ENCODE results near the gene FGD6.
"Not testable (repeated sequence)": the region's sequence is repeated elsewhere in the genome, so short reads cannot be mapped to it uniquely, and the experiment has no call there.

FGD6 gene

DNA sequence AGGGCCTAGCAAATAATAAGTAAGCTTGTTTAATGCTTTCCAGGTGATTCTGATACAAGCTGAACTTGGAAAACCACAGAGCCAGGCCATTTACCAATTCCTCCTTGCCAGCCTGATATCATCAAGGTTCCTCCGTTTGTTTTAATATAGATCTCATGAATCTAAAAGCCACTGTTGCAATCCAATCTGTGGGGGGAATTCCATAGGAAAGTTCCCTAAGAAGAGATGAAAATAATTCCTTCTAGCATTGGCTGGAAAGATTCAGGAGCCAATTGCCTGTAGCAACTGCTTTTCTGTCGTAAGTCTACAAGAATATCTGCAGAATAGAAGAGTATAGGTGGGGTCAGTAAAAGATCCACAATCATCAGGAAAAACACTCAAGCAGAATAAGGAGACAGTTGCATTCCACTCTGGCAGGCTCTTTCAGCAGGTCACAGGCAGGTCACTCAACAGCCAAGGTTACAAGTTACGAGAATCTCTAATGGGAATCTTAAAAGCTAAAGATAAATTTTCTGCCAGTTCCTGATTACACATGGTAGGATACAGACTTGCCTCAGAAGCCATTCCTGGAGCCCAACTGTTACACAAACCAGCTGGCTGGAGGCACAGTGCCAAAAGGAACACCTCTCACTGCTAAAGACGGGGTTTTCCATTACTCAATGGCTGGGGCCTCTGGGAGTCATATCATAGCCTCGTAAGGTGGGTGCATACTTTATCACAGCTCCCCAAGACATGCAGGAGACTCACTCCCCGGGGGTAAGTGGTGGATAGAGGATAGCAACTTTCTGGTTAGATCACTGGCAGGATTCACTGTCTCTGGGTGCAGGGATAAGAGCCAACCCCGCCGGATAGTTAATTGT is 43.6 kb downstream of the FGD6 start:
- no peak for DNase-seq

DNA sequence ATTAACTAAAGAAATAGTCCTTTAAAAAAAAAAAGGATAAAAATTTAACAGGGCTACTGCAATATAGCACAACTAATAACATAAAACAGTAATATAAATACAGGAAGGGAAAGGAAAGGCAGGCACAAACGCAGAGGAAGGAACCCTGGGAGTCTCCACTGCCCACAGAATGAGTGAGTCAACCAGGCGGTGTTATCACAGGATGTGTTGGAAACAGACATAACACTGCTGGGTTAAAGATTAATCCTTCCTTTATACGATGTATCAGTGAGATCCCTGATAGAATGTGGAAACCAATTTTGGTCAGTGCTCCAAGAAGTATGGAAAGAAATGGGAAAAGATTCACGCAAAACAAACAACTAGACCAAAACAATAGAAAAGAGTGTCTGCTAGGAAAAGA is 47.9 kb downstream of the FGD6 start:
- DNase-seq, result no peak

DNA sequence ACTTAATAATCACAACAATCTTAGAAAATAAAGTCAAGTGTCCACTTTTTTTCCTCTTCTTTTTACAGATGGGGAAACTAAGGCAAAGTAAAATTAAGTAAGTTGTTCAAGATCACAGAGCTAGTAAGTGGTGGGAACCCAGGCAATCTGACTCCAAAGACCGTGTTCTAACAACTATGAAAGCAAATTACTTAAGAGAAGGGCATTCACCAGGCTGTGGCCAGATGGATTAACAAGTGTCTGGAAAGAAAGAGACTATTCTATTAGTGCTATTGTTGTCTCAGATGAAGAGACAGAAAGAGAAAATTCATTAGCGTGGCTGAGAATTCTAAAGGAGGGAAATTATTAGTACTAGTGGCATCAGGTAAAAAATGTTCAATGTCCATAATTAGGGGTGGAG is 48.5 kb downstream of the FGD6 start:
- no peak for DNase-seq

DNA sequence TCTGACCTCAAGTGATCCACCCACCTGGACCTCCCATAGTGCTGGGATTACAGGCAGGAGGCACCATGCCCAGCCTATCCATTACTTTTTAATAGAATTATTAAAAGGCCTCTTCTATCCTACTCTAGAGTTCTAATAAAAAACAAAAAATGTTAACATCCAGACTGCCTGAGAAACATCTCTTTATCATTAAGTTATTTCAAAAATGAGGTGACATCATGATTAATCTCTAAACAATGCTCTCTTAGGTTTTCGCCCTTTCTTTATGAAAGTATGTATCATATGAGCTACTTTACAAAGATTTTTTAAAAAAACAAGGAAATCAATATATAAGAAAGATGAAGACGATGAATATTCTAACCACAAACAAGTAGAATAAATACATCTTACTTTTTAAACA is 52.6 kb downstream of the FGD6 start:
- no peak for DNase-seq

DNA sequence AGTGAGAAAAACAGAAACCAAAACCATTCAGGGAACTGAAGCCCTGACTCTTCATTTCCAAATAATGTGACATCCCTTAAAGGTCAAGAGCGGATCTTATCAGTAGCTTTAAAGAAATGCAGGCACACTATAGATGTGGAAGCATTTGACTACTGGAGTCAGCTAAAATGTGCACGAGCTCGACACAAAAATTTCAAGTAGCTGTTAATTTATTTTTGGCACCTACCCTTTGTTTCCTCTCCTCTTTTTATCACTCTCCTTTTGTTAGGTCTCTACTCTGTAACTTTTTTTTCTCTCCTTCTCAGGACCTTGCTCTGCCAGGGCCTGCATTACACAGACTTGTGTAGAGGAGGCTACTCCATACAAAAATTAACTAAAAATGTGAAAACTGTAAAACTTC is 58.3 kb downstream of the FGD6 start:
- DNase-seq, result no peak

DNA sequence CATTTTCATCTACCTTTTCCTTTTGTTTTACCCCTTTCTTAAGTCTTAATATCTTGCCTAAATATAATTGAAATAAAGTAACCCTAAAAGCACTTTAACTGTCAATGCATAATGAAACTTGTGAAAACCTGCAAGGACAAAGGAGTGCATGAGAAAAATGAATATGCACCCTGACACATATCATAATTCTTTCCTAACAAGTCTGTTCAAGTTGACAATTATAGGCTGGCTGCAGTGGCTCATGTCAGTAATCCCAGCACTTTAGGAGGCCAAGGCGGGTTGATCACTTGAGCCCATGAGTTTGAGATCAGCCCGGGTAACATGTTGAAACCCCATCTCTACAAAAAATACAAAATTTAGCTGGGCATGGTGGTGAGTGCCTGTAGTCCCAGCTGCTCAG is 65.4 kb downstream of the FGD6 start:
- DNase-seq, result no peak

DNA sequence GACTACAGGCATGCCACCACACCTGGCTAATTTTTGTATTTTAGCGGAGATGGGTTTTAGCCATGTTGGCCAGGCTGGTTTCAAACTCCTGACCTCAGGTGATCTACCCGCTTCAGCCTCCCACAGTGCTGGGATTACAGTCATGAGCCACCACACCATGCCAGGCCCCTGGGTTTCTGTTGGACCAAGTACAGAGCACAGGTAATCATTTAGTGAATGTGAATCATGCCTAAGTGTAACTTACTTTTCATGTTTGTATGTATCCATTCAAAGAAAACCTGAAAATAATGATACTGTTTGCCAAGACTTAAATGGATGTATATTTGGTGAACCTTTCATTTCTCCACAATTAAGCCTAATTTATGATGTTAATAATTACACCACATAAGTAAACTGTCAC is 65.9 kb downstream of the FGD6 start:
- no peak for DNase-seq

DNA sequence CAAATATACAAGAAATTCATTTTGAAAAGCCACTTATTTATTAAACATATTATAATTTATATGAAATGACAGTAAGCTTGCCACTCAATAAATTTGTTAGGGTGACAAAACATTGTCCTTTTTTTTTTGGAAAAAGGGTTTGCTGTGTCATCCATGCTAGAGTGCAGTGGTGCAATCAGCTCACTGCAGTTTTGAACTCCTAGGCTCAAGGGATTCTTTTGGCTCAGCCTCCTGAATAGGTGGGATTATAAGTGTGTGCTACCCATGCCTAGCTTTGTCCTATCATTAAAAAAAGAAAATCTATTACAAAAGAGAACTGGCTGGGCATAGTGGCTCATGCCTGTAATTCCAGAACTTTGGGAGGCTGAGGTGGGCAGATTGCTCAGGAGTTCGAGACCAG is 66.8 kb downstream of the FGD6 start:
- DNase-seq, result no peak

DNA sequence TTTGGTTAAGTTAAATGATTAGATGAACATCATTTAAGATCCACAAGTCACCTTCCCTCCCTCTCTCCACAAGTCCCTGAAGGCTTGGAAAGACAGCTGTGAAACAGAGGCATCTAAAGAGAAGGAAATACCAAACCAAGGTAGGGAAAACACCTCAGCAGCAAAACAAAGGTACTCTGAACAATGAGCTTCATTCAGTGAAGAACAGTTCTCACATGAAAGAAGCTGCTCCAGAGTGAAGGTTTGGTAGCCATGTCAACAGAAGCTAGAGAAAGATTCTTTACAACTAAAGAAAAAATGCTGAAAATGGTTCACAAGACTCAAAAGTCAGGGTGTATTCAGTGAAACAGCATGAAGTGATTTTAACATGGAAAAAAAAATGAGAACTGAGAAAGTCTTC is 69.4 kb downstream of the FGD6 start:
- DNase-seq, result no peak

DNA sequence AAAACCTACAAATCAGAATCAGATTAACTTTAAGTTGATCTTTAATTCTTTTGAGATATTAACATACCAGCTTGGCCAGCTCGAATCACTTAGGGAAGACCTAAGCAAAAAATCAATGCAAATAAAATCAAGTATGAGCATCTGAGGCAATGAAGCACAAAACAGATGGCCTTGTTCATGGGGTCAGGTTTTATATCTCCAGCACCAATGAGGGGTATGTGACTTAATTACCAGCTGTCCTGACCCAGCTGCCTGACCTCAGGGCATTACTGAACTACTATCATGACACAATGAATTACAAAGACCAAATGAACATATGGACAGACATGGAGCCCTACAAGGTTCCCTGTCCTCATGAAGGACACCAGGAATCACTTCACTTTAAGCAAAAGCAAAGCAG is 70.5 kb downstream of the FGD6 start:
- no peak for DNase-seq

DNA sequence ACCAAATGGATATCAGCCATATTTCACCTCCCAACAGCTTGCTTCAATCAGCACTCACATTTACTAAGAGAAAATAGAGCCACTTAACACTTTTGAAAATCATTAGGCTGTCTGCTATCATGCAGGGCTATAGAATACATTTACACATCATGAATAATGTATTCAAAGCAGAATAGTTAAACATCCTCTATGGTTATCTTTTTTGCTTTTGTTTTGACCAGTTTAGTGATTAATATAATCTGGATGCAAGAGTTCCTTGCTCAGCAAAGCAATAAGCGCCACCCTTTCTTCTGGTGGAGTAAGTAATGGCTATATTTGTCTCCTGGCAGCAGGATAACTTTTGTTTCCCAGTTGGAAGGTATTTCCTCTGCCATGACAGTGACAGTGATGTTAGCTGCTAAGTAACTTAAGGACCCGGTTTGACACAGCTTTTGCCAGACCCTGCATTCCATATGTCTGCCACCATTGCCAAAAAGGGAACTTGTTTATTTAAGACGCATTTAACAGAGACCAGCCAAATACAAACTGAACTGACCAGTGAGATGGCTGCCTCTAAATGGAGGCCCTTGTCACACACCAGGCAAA is 73.6 kb downstream of the FGD6 start:
- DNase-seq, result no peak

DNA sequence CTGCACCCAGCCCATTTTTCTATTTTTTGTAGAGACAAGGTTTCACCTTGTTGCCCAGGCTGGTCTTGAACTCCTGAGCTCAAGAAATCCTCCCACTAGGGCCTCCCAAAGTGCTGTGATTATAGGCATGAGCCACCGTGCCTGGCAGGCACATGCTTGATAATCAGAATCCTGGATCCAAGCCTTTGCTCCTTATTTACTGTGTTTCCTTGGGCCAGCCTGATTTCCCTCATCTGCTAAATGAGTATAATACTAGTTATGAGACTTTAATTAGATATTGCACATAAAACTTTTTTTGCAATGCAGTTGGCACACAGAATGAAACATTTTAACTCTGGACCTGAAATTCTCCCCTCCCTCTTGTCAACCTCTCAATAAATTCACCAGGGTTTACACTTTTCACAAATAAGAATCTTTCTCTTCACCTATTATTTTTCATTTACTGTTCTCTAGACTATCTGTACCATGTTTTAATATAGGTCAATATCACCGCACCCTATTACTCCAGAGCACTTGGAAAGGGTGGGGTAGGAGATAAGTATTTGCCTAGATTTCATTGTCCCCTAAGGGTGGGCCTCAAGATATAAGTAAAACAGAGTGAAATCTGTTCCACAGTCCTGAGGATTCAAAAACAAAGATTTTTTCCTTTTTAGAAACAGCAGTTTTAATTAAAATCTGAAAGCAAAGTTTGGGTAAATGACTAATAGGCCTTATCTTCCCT is 74.7 kb downstream of the FGD6 start:
- DNase-seq, result no peak

DNA sequence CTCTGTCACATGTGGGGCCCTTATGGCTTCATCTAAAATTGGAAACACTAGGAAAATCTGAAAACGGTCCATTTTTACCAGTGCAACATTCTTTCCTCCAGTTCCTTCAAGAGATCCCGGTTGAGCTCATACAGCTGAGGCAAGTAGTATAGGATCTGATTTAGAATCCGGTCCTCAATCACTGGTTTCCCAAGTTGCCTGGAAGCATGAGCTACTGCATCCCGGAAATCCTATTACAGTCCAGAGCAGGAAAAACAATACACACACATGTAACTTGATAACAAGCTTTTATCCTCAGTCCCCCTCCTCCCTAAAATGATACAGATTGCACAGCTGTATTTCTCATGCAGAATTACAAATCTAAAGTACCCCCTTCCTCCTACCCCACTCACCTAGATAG is 76.0 kb downstream of the FGD6 start:
- no peak for DNase-seq

DNA sequence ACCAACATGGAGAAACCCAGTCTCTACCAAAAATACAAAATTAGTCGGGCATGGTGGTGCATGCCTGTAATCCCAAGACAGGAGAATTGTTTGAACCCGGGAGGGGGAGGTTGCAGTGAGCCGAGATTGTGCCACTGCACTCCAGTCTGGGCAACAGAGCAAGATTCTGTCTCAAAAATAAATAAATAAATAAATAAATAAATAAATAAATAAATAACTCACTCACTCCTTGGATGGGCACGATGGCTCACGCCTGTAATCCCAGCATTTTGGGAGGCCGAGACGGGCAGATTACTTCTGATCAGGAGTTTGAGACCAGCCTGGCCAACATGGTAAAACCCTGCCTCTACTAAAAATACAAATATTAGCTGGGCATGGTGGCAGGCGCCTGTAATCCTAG is 79.2 kb downstream of the FGD6 start:
- not testable (repeated sequence) for DNase-seq

DNA sequence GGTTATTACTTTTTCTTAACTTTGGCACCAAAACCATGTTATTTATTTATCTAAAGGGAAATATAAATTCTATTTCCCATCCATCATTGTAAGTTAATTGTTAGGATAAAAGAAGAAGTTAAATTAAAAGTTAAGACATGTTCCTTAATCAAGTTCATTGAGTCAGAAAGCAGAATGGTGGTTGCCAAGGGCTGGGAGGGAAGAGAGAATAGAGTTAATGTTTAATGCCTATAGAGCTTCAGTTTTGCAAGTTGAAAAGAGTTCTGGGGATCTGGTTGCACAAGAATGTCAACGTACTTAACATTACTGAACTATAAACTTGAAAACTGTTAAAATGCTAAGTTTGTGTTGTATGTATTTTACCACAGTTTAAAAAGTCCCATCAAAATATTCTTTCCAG is 80.7 kb downstream of the FGD6 start:
- no peak for DNase-seq

DNA sequence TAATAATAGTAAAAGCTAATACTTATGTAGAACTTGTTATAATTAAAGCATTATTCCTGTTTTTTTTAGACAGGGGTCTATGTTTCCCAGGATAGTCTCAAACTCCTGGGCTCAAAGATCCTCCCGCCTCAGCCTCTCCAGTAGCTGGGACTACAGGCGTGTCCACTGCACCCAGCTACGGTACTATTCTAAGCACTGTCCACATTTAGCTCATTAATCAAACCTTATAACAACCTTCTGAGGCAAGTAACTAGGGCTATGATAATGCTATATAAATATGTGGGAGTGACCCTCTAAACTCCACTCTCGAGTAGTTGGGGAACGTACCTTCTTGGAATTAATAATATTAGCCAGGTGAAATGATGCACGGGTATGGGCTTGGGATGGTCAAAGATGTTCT is 83.2 kb downstream of the FGD6 start:
- no peak for DNase-seq

DNA sequence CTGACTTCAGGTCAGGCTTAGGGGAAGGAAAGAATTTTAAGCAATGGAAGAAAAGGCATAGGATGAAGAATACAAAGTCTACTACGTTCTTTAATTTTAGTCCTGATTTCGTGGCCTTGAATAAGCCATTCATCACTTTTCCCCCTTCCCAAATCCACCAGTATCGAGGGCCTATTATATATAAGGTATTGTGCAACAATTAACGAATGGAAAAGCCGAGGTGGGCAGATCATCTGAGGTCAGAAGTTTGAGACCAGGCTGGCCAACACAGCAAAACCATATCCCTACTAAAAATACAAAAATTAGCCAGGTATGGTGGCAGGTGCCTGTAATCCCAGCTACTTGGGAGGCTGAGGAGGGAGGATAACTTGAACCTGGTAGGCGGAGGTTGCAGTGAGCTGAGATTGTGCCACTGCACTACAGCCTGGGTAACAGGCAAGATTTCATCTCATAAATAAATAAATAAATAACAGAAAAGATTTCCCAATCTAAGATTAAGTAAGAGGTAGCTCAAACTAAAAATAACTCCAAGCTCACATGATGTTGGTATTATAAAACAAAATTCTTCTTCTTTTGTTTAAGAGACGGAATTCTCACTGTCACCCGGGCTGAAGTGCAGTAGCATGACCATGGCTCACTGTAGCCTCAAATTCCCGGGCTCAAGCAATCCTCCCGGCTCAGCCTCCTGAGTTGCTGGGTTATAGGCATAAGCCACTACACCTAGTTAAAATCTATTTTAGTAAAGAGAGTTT is 85.5 kb downstream of the FGD6 start:
- no peak for DNase-seq

DNA sequence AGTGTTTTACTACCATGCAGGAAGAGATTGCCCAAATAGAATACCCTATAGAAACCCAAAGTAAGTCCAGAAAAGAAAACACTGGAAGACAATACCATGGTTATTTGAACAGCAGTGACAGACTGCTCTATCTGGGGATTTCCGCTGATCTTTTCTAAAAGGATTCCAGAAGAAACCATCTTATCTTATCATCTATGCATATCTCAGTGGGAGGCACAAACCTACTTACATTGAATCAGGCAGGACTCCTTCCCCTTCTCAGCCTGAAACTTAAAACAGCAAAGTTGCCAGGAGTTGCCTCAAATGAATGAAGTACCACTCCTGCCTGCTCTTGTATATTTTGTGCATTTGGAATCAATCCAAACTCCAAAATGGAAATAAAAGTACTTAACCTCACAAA is 87.2 kb downstream of the FGD6 start:
- DNase-seq, result no peak

DNA sequence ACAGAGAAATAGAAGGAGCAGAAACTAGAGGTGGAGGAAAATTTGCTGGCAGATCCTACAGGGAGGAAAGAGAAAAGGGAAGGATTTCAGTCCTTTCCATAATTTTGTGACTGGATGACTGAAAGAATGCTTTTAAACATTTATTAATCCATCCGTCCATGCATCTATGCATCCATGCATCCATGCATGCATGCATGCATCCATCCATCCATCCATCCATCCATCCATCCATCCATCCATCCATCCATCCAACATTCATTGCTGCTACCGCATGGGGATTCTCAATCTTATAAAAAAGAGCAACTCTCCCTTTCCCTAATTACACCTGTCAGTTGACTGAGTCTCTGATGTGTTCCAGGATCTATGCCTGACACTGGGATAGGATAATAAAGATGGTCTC is 88.2 kb downstream of the FGD6 start:
- no peak for DNase-seq

DNA sequence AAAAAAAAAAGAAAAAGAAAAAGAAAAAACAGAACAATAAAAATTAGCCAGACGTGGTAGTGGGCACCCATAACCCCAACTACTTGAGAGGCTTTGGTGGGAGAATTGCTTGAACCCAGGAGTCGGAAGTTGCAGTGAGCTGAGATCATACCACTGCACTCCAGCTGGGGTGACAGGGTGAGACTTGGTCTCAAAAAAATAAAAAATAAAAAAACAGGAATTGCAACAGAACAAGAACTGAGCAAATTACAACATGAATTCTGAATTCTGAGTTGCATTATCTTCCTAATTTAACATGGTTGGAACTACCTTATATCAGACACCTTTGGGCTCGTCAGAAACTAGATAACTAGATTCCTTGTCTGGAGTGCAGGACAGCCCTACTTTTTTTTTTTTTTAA is 90.5 kb downstream of the FGD6 start:
- no peak for DNase-seq

DNA sequence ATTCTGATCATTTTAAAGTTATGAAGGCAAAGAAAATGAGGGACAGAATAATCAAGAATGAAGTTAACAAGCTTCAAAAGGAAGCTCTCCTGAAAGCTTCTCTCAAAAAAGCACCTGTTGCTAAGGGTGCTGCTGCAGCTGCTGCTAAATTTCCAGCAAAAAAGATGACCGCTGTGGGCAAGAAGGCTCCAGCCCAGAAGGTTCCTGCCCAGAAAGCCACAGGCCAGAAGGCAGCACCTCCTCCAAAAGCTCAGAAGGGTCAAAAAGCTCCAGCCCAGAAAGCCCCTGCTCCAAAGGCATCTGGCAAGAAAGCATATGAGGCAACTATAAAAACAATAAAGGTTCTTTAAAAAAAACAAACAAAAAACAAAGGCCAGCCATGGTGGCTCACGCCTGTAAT is 91.2 kb downstream of the FGD6 start:
- DNase-seq, result no peak

DNA sequence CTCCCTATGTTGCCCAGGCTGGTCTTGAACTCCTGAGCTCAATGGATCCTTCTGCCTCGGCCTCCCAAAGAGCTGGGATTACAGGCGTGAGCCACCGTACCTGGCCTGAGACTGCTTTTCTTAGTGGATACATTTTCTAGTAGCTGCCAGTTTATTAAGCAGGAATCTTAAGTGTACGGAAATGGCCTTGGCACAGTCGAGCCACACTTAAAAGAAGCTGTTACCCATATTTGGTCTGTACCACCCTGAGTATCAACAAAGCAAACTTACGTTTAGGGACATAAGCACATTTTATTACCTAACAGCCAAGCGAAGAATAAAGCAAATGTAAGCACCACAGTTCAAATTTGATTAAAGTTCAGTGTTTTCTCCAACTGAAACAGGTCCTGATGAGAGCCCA is 93.2 kb downstream of the FGD6 start:
- no peak for DNase-seq

DNA sequence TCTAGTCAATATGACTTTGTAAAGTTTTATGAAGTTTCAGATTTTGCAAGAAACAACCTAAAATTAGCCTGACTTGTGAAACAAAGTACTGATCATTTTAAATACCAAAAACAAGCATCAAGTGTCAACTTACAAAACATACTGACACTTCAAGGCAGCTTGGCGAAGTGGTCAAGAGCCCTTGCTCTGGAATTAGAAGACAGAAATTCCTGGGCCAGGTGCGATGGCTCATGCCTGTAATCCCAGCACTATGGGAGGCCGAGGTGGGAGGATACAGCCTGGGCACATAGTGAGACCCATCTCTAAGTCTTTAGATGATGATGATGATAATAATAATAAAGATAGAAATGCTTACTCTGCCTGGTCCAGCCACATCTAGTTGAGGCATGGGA is 98.5 kb downstream of the FGD6 start:
- no peak for DNase-seq
